Mammary epithelial cell (primary cell): ENCODE data around the gene KCTD6.

Experiments used
- CTCF ChIP-seq, 2 donors: IDR thresholded peaks in 1 of 2; conservative IDR thresholded peaks in 1 of 2; 2 replicates each; pipeline ENCODE4 v1.5.1; 2011 to 2012; ENCODE audit warnings: inconsistent platforms in 2 of 2, low read length in 2 of 2, mild to moderate bottlenecking in 2 of 2, control low read depth in 1 of 2, low read depth in 1 of 2; ENCODE audit not compliant: insufficient read depth in 1 of 2; ENCODE audit errors: extremely low read depth in 1 of 2
- EZH2 ChIP-seq: IDR thresholded peaks from 2 replicates; pipeline ENCODE4 v1.6.1; 2012; ENCODE audit warnings: low read length, inconsistent platforms, borderline replicate concordance

- no peak for TF ChIP-seq CTCF (conservative IDR thresholded peaks at IDR 0.05 in 1 of 2, IDR thresholded peaks at IDR 0.05 in 1 of 2; ENCODE audit: extremely low read depth in 1 of 2, insufficient read depth in 1 of 2, low read depth in 1 of 2, low read length in 2 of 2)
- TF ChIP-seq EZH2 = no peak
These were observed 2.2 kb downstream of the KCTD6 start for GRCh38 chr3:58494107-58494506.
